ENCODE measurements around the gene RIMS1. TPM values are rescaled to one million over a fixed set of nuclear protein-coding genes. Genes with fewer than 3 reads are reported as not detected.

Gene RIMS1
- total RNA-seq, 1 donor from 2014 or later = 5.2 TPM

- Histone ChIP-seq H3K4me3 (no peak overlapping the region), H3K36me3 (no peaks in the 10 kb centered on the region), H3K9me3 (no peaks in the 10 kb centered on the region), H3K27me3 (no peaks in the 10 kb centered on the region), H3K4me1 (no peaks in the 10 kb centered on the region), H3K27ac (no peak overlapping the region)
- intact Hi-C loops (cut with DNase I) = no loop called here
- TF ChIP-seq POLR2AphosphoS5 (IDR thresholded peaks at IDR 0.05; ENCODE audit: insufficient read depth in 1 of 2, low read depth in 1 of 2) (no peak), CTCF (IDR thresholded peaks at IDR 0.05) (no peak), POLR2A (IDR thresholded peaks at IDR 0.05) (no peak)
- no peak for DNase-seq (ENCODE audit: extremely low spot score in 2 of 2)
Measured at GRCh38 chr6:72111611-72112010, 225.3 kb downstream of the RIMS1 start.

- Histone ChIP-seq H3K4me3 (no peak overlapping the region), H3K36me3 (no peaks in the 10 kb centered on the region), H3K27me3 (no peaks in the 10 kb centered on the region), H3K4me1 (no peaks in the 10 kb centered on the region), H3K27ac (no peak overlapping the region), H3K9me3 (no peaks in the 10 kb centered on the region)
- intact Hi-C loops (cut with DNase I) = no loop called here
- DNase-seq (ENCODE audit: extremely low spot score in 2 of 2) = no peak
- no peak for TF ChIP-seq POLR2A (IDR thresholded peaks at IDR 0.05)
- no peak for TF ChIP-seq CTCF (IDR thresholded peaks at IDR 0.05)
- TF ChIP-seq POLR2AphosphoS5 (IDR thresholded peaks at IDR 0.05; ENCODE audit: insufficient read depth in 1 of 2, low read depth in 1 of 2) = no peak
Measured at GRCh38 chr6:72130327-72130726, 244.0 kb downstream of the RIMS1 start.

- Histone ChIP-seq H3K9me3 (no peaks in the 10 kb centered on the region), H3K4me1 (no peaks in the 10 kb centered on the region), H3K27me3 (no peaks in the 10 kb centered on the region), H3K36me3 (no peaks in the 10 kb centered on the region), H3K4me3 (no peak overlapping the region), H3K27ac (no peak overlapping the region)
- TF ChIP-seq POLR2AphosphoS5 (IDR thresholded peaks at IDR 0.05; ENCODE audit: insufficient read depth in 1 of 2, low read depth in 1 of 2) (no peak), POLR2A (IDR thresholded peaks at IDR 0.05) (no peak), CTCF (IDR thresholded peaks at IDR 0.05) (no peak)
- intact Hi-C loops (cut with DNase I) = no loop called here
- no peak for DNase-seq (ENCODE audit: extremely low spot score in 2 of 2)
Measured at GRCh38 chr6:72132427-72132826, 246.1 kb downstream of the RIMS1 start.

- H3K4me3 ChIP-seq = no peak overlapping the region
- no peaks in the 10 kb centered on the region for H3K4me1 ChIP-seq
- TF ChIP-seq POLR2AphosphoS5 (IDR thresholded peaks at IDR 0.05; ENCODE audit: insufficient read depth in 1 of 2, low read depth in 1 of 2) (no peak), POLR2A (IDR thresholded peaks at IDR 0.05) (no peak), CTCF (IDR thresholded peaks at IDR 0.05) (no peak)
- H3K9me3 ChIP-seq = no peaks in the 10 kb centered on the region
- intact Hi-C loops (cut with DNase I) = no loop called here
- H3K36me3 ChIP-seq = no peaks in the 10 kb centered on the region
- H3K27ac ChIP-seq = no peak overlapping the region
- no peaks in the 10 kb centered on the region for H3K27me3 ChIP-seq
- no peak for DNase-seq (ENCODE audit: extremely low spot score in 2 of 2)
Measured at GRCh38 chr6:72132851-72133250, 246.5 kb downstream of the RIMS1 start.

- no peak for DNase-seq (ENCODE audit: extremely low spot score in 2 of 2)
- Histone ChIP-seq H3K27me3 (no peaks in the 10 kb centered on the region), H3K27ac (no peak overlapping the region), H3K36me3 (no peaks in the 10 kb centered on the region), H3K4me1 (no peaks in the 10 kb centered on the region), H3K4me3 (no peak overlapping the region), H3K9me3 (no peaks in the 10 kb centered on the region)
- intact Hi-C loops (cut with DNase I) = no loop called here
- TF ChIP-seq POLR2A (IDR thresholded peaks at IDR 0.05) = no peak
- no peak for TF ChIP-seq CTCF (IDR thresholded peaks at IDR 0.05)
- TF ChIP-seq POLR2AphosphoS5 (IDR thresholded peaks at IDR 0.05; ENCODE audit: insufficient read depth in 1 of 2, low read depth in 1 of 2) = no peak
Measured at GRCh38 chr6:72133324-72133723, 247.0 kb downstream of the RIMS1 start.
